Erythroblast (primary cell): ENCODE measurements around the gene LHFPL3.

ENCODE experiments used
- GATA1 ChIP-seq: IDR thresholded peaks from 2 replicates; pipeline ENCODE4 v1.6.1; 2011; ENCODE audit warnings: low read depth, mild to moderate bottlenecking, control low read depth, low read length, moderate library complexity
- POLR2A ChIP-seq: IDR thresholded peaks from 2 replicates; pipeline ENCODE4 v1.6.1; 2011; ENCODE audit warnings: mild to moderate bottlenecking, low read length

DNA sequence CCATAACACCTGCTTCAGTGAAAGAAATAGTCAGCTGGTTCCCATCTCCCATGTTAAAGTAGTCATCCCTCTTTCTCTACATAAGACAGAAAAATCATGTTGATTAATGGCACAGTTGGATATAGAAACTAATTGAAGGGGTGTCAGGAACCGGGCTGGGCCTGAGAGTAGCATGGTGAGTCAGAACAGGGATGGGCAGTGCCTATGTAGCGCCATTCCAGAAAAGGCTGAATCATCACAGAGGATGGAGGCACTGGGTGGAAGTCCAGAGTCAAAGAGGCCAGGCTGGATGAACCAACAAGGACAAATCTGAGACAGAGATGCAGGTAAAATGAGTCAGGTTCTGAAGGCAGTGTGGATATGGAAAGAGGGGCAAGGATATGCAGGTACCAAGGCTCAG, 201.2 kb downstream of the LHFPL3 start:
- TF ChIP-seq POLR2A (no peak), GATA1 (no peak)
